Left forelimb (tissue), 1 donor: ENCODE data around the gene GASK1A.
A peak's percentile ranks its signal among the peaks of the same experiment; 100 is the strongest.
"Not testable (repeated sequence)": the region's sequence is repeated elsewhere in the genome, so short reads cannot be mapped to it uniquely, and the experiment has no call there.

Source experiments
- DNase-seq: peaks from one replicate; pipeline ENCODE4 v3.0.0-alpha.2; 2018; ENCODE audit warnings: low spot score

Gene GASK1A

GRCh38 chr3:43032646-43033628, 53.8 kb downstream of the GASK1A start:
- DNase-seq, result peak; percentile 46

GRCh38 chr3:43034200-43034599, 55.1 kb downstream of the GASK1A start:
- no peak for DNase-seq

GRCh38 chr3:43034911-43035310, 55.8 kb downstream of the GASK1A start:
- DNase-seq, result peak; percentile 40

GRCh38 chr3:43035801-43036365, 56.8 kb downstream of the GASK1A start:
- no peak for DNase-seq

GRCh38 chr3:43036621-43037423, 57.7 kb downstream of the GASK1A start:
- DNase-seq, result peak; percentile 33

- DNase-seq, result no peak
Measured at GRCh38 chr3:43038010-43038409, 58.9 kb downstream of the GASK1A start.

GRCh38 chr3:43041517-43041916, 62.4 kb downstream of the GASK1A start:
- DNase-seq, result no peak

- DNase-seq, result no peak
Measured at GRCh38 chr3:43043071-43043766, 64.1 kb downstream of the GASK1A start.

GRCh38 chr3:43043793-43044192, 64.7 kb downstream of the GASK1A start:
- DNase-seq, result no peak

- not testable (repeated sequence) for DNase-seq
Measured at GRCh38 chr3:43045079-43045478, 66.0 kb downstream of the GASK1A start.

GRCh38 chr3:43046583-43046982, 67.5 kb downstream of the GASK1A start:
- no peak for DNase-seq

- peak; percentile 37 for DNase-seq
Measured at GRCh38 chr3:43048470-43048869, 69.4 kb downstream of the GASK1A start.

GRCh38 chr3:43053291-43053690, 74.2 kb downstream of the GASK1A start:
- DNase-seq, result no peak

GRCh38 chr3:43054754-43055153, 75.6 kb downstream of the GASK1A start:
- no peak for DNase-seq

GRCh38 chr3:43055393-43055792, 76.3 kb downstream of the GASK1A start:
- DNase-seq, result no peak

- DNase-seq, result no peak
Measured at GRCh38 chr3:43055806-43056770, 77.0 kb downstream of the GASK1A start.

- no peak for DNase-seq
Measured at GRCh38 chr3:43059456-43059855, 80.3 kb downstream of the GASK1A start.

GRCh38 chr3:43061101-43061895, 82.2 kb downstream of the GASK1A start:
- no peak for DNase-seq

- DNase-seq, result no peak
Measured at GRCh38 chr3:43062040-43062563, 83.0 kb downstream of the GASK1A start.
